A549 (cell line): ENCODE data around the gene SLC10A7.

ENCODE experiments used
- EP300 ChIP-seq, 2 experiments: fragments of >200 bp; sonication (Bioruptor Twin); formaldehyde crosslinking; IDR thresholded peaks; 2 replicates in 1 of 2; 3 replicates in 1 of 2; pipeline ENCODE4 v1.6.1; 2016 to 2017
- MAFK ChIP-seq: fragments of 450-650 bp; IDR thresholded peaks from 2 replicates; pipeline ENCODE4 v1.6.1; 2014; ENCODE audit not compliant: partially characterized antibody
- POLR2A ChIP-seq: IDR thresholded peaks from 2 replicates; pipeline ENCODE4 v1.6.1; 2012; ENCODE audit warnings: mild to moderate bottlenecking, low read length
- RAD21 ChIP-seq, 2 experiments: fragments of >200 bp in 1 of 2; sonication (Bioruptor Twin) in 1 of 2; formaldehyde crosslinking in 1 of 2; IDR thresholded peaks in 1 of 2; conservative IDR thresholded peaks in 1 of 2; 2 replicates in 1 of 2; 3 replicates in 1 of 2; pipeline ENCODE4 v1.6.1; 2012 to 2018; ENCODE audit warnings: inconsistent platforms in 1 of 2
- SREBF2 ChIP-seq: fragments of 450-650 bp; IDR thresholded peaks from 2 replicates; pipeline ENCODE4 v1.6.1; 2014; ENCODE audit warnings: mild to moderate bottlenecking, moderate library complexity
- TF ChIP-seq, protein P1 (sequence below): fragments of >200 bp; sonication (Bioruptor Twin); formaldehyde crosslinking; IDR thresholded peaks from 3 replicates; pipeline ENCODE4 v1.5.1; 2016

DNA sequence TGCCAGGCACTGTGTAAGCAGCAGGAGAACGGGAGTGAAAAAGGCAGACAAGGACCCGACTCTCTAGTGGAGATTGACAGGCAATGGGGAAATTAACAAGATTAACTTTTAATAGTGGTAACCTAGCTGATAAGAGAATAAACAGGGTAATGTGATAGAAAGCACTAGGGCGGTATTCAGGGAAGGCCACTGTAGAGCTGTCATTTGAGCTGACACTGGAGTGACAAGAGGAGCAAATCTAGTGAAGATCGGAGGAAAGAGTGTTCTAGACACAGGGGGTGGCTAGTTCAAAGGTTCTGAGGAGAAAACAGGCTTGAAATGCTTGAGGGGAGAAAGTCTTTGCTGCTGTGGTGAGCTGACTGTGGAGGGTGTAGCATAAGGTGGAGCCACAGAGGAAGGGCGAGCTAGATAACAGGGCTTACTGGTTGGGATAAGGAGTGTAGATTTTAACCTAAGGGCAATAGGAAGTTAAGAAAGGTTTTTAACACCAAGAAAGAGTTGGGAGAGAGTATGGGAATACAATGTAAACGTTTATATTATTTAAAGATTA is 122.8 kb downstream of the SLC10A7 start:
- TF ChIP-seq, protein P1, sequence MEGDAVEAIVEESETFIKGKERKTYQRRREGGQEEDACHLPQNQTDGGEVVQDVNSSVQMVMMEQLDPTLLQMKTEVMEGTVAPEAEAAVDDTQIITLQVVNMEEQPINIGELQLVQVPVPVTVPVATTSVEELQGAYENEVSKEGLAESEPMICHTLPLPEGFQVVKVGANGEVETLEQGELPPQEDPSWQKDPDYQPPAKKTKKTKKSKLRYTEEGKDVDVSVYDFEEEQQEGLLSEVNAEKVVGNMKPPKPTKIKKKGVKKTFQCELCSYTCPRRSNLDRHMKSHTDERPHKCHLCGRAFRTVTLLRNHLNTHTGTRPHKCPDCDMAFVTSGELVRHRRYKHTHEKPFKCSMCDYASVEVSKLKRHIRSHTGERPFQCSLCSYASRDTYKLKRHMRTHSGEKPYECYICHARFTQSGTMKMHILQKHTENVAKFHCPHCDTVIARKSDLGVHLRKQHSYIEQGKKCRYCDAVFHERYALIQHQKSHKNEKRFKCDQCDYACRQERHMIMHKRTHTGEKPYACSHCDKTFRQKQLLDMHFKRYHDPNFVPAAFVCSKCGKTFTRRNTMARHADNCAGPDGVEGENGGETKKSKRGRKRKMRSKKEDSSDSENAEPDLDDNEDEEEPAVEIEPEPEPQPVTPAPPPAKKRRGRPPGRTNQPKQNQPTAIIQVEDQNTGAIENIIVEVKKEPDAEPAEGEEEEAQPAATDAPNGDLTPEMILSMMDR = no peak
- no peak for TF ChIP-seq RAD21 (conservative IDR thresholded peaks at IDR 0.05 in 1 of 2, IDR thresholded peaks at IDR 0.05 in 1 of 2)
- TF ChIP-seq SREBF2 = no peak
- TF ChIP-seq MAFK = no peak
- TF ChIP-seq EP300 (IDR thresholded peaks at IDR 0.05) = no peak
- no peak for TF ChIP-seq POLR2A
